K562 (cell line): ENCODE results near the gene GAPDHS. TPM values are rescaled to one million over a fixed set of nuclear protein-coding genes. Genes with fewer than 3 reads are reported as not detected.

Experiments used
- ATAC-seq: fragments of 200-7000 bp; cut with Tn5 transposase; 3 replicates; pipeline ENCODE4 v1.9.1; 2020; ENCODE audit warnings: moderate library complexity
- BruUV-seq: library from RNA; stranded (reverse); fragments of 400-500 nt; replicated peaks from 2 replicates; lab custom pipeline; 2021; lab: Mats Ljungman, UMichigan
- CTCF ChIA-PET: fragments of 300-600 bp; formaldehyde crosslinking; extraction: SDS; loops from one replicate; lab custom pipeline; 2021; ENCODE audit warnings: low intra/inter-chr PET ratio; lab: Yijun Ruan, JAX
- POLR2A ChIA-PET: fragments of 300-600, 350-650 bp; sonication (Branson Sonifier 250); formaldehyde crosslinking; extraction: SDS; loops from one replicate; lab custom pipeline; 2021; ENCODE audit warnings: antibody characterized with exemption, inconsistent platforms; lab: Yijun Ruan, JAX
- DNase-seq, 4 experiments: peaks; one replicate each; pipeline versions ENCODE4 v3.0.0 to v3.0.0-alpha.2; 2011 to 2018; ENCODE audit warnings: low spot score in 3 of 4, mixed read lengths in 3 of 4; ENCODE audit errors: extremely low read depth in 1 of 4
- FAIRE-seq: peaks from 2 replicates; lab custom pipeline; 2011; peaks lifted over from hg19 to GRCh38; lab: Jason Lieb, UNC
- H2AFZ ChIP-seq: 2 replicates; pipeline ENCODE4 v1.6.0; 2011; ENCODE audit warnings: low read depth, low read length, control low read depth, inconsistent platforms
- H3K27ac ChIP-seq: fragments of 200-600 bp; 3 replicates; pipeline ENCODE4 v1.8.0; 2011; ENCODE audit warnings: low read depth, mild to moderate bottlenecking, control low read depth, inconsistent platforms, low read length, moderate library complexity, mixed read lengths; ENCODE audit errors: extremely low read depth
- H3K27me3 ChIP-seq, 2 experiments: fragments of 300-600 bp in 1 of 2; 2 replicates in 1 of 2; 3 replicates in 1 of 2; pipeline versions ENCODE4 v1.6.0 to v1.8.0; 2011; ENCODE audit warnings: inconsistent platforms in 2 of 2, low read length in 2 of 2, mild to moderate bottlenecking in 1 of 2, mixed read lengths in 1 of 2, moderate library complexity in 1 of 2; ENCODE audit not compliant: control insufficient read depth in 2 of 2, insufficient read depth in 2 of 2
- H3K36me3 ChIP-seq: fragments of 300-600 bp; 3 replicates; pipeline ENCODE4 v1.8.0; 2011; ENCODE audit warnings: mild to moderate bottlenecking, low read length, inconsistent platforms; ENCODE audit not compliant: control insufficient read depth, insufficient read depth
- H3K4me1 ChIP-seq, 2 experiments: fragments of 200-600 bp in 1 of 2; replicated peaks in 1 of 2; 2 replicates in 1 of 2; 3 replicates in 1 of 2; pipeline versions ENCODE4 v1.5.1 to v1.8.0; 2011; ENCODE audit warnings: inconsistent platforms in 2 of 2, low read length in 2 of 2, mild to moderate bottlenecking in 1 of 2, mixed read lengths in 1 of 2, moderate library complexity in 1 of 2; ENCODE audit not compliant: control insufficient read depth in 2 of 2, insufficient read depth in 2 of 2
- H3K4me2 ChIP-seq: 2 replicates; pipeline ENCODE4 v1.6.1; 2011; ENCODE audit warnings: low read length, control low read depth, inconsistent platforms, mixed read lengths; ENCODE audit not compliant: insufficient read depth
- H3K4me3 ChIP-seq: fragments of 200-600 bp; sonication (generic), shearing (Covaris generic); 2 replicates; pipeline ENCODE4 v1.5.1; 2016; ENCODE audit warnings: control low read depth, inconsistent platforms
- H3K79me2 ChIP-seq: fragments of 200-600 bp; 3 replicates; pipeline ENCODE4 v1.8.0; 2011; ENCODE audit warnings: low read length, inconsistent platforms; ENCODE audit not compliant: control insufficient read depth, insufficient read depth
- H3K9ac ChIP-seq, 2 experiments: 2 replicates each; pipeline versions ENCODE4 v1.6.0 to v1.6.1; 2011; ENCODE audit warnings: low read depth in 2 of 2, low read length in 2 of 2, control low read depth in 1 of 2, inconsistent platforms in 1 of 2, mild to moderate bottlenecking in 1 of 2, mixed read lengths in 1 of 2; ENCODE audit not compliant: insufficient read depth in 1 of 2
- H3K9me1 ChIP-seq: one replicate; pipeline ENCODE4 v1.6.0; 2011; ENCODE audit warnings: inconsistent platforms, mild to moderate bottlenecking, low read length, moderate library complexity; ENCODE audit not compliant: control insufficient read depth, insufficient read depth
- H3K9me3 ChIP-seq: replicated peaks from 2 replicates; pipeline ENCODE4 v1.5.1; 2011; ENCODE audit warnings: low read depth, low read length, inconsistent platforms; ENCODE audit not compliant: control insufficient read depth, insufficient read depth
- H4K20me1 ChIP-seq: replicated peaks from 2 replicates; pipeline ENCODE4 v1.6.1; 2011; ENCODE audit warnings: low read length, inconsistent platforms, mixed read lengths; ENCODE audit not compliant: control insufficient read depth, insufficient read depth
- CHD1 ChIP-seq: fragments of 200-600 bp; sonication (generic); IDR thresholded peaks from one replicate; pipeline ENCODE4 v1.6.1; 2012; ENCODE audit warnings: mild to moderate bottlenecking, moderate library complexity, low read length, inconsistent platforms
- EZH2 ChIP-seq: IDR thresholded peaks from 2 replicates; pipeline ENCODE4 v1.6.1; 2012; ENCODE audit warnings: low read depth, mild to moderate bottlenecking, inconsistent platforms, low read length, borderline replicate concordance
- MAFG ChIP-seq: fragments of 450-650 bp; conservative IDR thresholded peaks from 2 replicates; pipeline ENCODE4 v1.6.1; 2016; ENCODE audit warnings: missing genetic modification characterization, missing compliant biosample characterization
- MBD2 ChIP-seq: sonication (generic); IDR thresholded peaks from 2 replicates; pipeline ENCODE4 v1.6.1; 2016; ENCODE audit warnings: low read depth, borderline replicate concordance
- RB1 ChIP-seq: fragments of 450-650 bp; IDR thresholded peaks from 2 replicates; pipeline ENCODE4 v1.6.1; 2017; ENCODE audit warnings: low read depth, mild to moderate bottlenecking
- RFX1 ChIP-seq: fragments of 450-650 bp; IDR thresholded peaks from 2 replicates; pipeline ENCODE4 v1.6.1; 2016; ENCODE audit warnings: mild to moderate bottlenecking, moderate library complexity
- SNRNP70 ChIP-seq: fragments of 200-400 bp; formaldehyde crosslinking; optimal IDR thresholded peaks from 2 replicates; pipeline ENCODE3; 2017; ENCODE audit warnings: low read depth, low read length
- XRCC4 ChIP-seq: IDR thresholded peaks from one replicate; pipeline ENCODE4 v1.6.1; 2011; ENCODE audit not compliant: insufficient read depth, insufficient read length; ENCODE audit errors: extremely low read depth
- YBX1 ChIP-seq: fragments of 450-650 bp; IDR thresholded peaks from 2 replicates; pipeline ENCODE4 v1.7.1; 2016; ENCODE audit warnings: mild to moderate bottlenecking
- ZNF143 ChIP-seq: sonication (generic); formaldehyde crosslinking; IDR thresholded peaks from 2 replicates; pipeline ENCODE4 v1.9.0; 2022; ENCODE audit warnings: mild to moderate bottlenecking, missing genetic modification reagents
- ZNF699 ChIP-seq: fragments of 250-450 bp; sonication (Bioruptor Pico); IDR thresholded peaks from 2 replicates; pipeline ENCODE4 v1.8.0; 2021; ENCODE audit warnings: mild to moderate bottlenecking, moderate library complexity; ENCODE audit not compliant: insufficient replicate concordance
- WGBS: fragments of 100-300 bp; shearing (Covaris generic); methylation state at CpG from one replicate; pipeline ENCODE4 v1.1.6; 2016; ENCODE audit warnings: low coverage, mixed read lengths; ENCODE audit not compliant: insufficient coverage; ENCODE audit errors: missing lambda C conversion rate; 5-methylcytosine and 5-hydroxymethylcytosine counted together
- in situ Hi-C: fragments of 300-500 bp; cut with MboI; formaldehyde crosslinking; loops from 4 replicates; pipeline ENCODE4 v1.15.0; 2018; ENCODE audit warnings: inconsistent platforms, mixed read lengths
- intact Hi-C: fragments of 100-400 bp; cut with micrococcal nuclease; formaldehyde crosslinking; loops from 2 replicates; pipeline ENCODE4 v1.14.2; 2022
- polyA plus RNA-seq, 8 experiments: library from polyadenylated mRNA; depleted of rRNA in 4 of 8; stranded (reverse) in 5 of 8; unstranded in 3 of 8; fragments of >200 nt; fragmentation: Nextera tagmentation in 2 of 8; fragmentation: Illumina TruSeq in 1 of 8; extraction: Ambion mirVana in 2 of 8; extraction: Trizol in 1 of 8; gene quantifications; 2 replicates each; pipeline versions ENCODE4 v1.2.1 to v1.2.3, GENCODE V29; 2011 to 2014; ENCODE audit warnings: inconsistent platforms in 1 of 8, missing spikeins in 1 of 8
- total RNA-seq, 7 experiments: library from RNA; depleted of rRNA in 6 of 7; stranded (reverse); fragments of >200 nt in 6 of 7; fragmentation: Illumina TruSeq in 2 of 7; extraction: Trizol in 2 of 7; gene quantifications; 2 replicates each; pipeline versions ENCODE4 v1.2.1 to v1.2.3, GENCODE V29; 2011 to 2021; ENCODE audit warnings: low replicate concordance in 1 of 7
- TF ChIP-seq, protein P1 (sequence below): IDR thresholded peaks from 3 replicates; pipeline ENCODE4 v1.6.1; 2011; ENCODE audit warnings: borderline replicate concordance, mild to moderate bottlenecking, moderate library complexity; ENCODE audit not compliant: insufficient read length; ENCODE audit errors: extremely low read depth
- TF ChIP-seq, protein P2 (sequence below): IDR thresholded peaks from 3 replicates; pipeline ENCODE4 v1.6.1; 2011; ENCODE audit warnings: borderline replicate concordance, mild to moderate bottlenecking; ENCODE audit not compliant: insufficient read length, insufficient read depth
- TF ChIP-seq, protein P3 (sequence below): sonication (generic); formaldehyde crosslinking; IDR thresholded peaks from 2 replicates; pipeline ENCODE4 v1.8.1; 2023; ENCODE audit warnings: mild to moderate bottlenecking, missing genetic modification reagents
- TF ChIP-seq, protein P4 (sequence below): fragments of 450-650 bp; IDR thresholded peaks from 2 replicates; pipeline ENCODE4 v1.6.1; 2016

The GAPDHS gene
- total and polyA plus RNA-seq, 9 of the 15 experiments (the other 6 are each of a cell fraction or from before 2014, with no cell fraction given), result 0.08 to 0.12 TPM; not detected in 7

DNA sequence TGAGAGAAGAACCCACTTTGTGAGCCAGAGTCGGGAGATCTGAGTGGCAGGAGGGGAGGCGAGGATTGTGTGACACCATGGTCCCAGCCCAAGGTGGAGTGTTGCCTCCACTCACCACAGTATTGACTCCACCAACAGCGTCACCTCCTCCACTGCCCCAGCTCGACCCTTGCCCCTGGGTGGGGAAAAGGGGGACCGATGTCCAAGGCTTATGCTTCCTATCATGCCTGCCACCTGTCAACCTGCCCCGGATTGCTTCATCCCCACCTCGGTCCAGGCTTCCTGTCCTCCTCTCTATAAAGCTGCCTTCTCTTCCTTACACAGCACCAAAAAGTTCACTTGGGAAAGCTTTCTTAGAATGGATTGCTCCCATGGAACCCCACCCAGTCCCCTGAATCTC, 27.2 kb upstream of the GAPDHS start:
- ATAC-seq, result no peak
- no peaks in the 10 kb centered on the region for H3K9me1 ChIP-seq
- BruUV-seq, result no TSS peak
- H3K27ac ChIP-seq, result no peak overlapping the region
- ChIA-PET CTCF (no interaction called here), POLR2A (interaction anchor here (0.7 to 0.9 kb wide), 3 partner anchors 9 to 249 kb away, joined by 3 read pairs; no protein-coding TSS in a partner anchor)
- no peaks in the 10 kb centered on the region for H3K9me3 ChIP-seq
- no peak for DNase-seq
- H4K20me1 ChIP-seq, result peaks cover 13% of the 10 kb centered on the region; the same call in 1 of the 2 replicates
- no peaks in the 10 kb centered on the region for H3K79me2 ChIP-seq
- no peak for FAIRE-seq
- no peak for TF ChIP-seq RB1
- no peak for TF ChIP-seq RFX1
- no peak for TF ChIP-seq EZH2
- TF ChIP-seq MAFG (tag), result no peak
- no peak for TF ChIP-seq CHD1
- TF ChIP-seq SNRNP70, result no peak
- TF ChIP-seq, protein P1, sequence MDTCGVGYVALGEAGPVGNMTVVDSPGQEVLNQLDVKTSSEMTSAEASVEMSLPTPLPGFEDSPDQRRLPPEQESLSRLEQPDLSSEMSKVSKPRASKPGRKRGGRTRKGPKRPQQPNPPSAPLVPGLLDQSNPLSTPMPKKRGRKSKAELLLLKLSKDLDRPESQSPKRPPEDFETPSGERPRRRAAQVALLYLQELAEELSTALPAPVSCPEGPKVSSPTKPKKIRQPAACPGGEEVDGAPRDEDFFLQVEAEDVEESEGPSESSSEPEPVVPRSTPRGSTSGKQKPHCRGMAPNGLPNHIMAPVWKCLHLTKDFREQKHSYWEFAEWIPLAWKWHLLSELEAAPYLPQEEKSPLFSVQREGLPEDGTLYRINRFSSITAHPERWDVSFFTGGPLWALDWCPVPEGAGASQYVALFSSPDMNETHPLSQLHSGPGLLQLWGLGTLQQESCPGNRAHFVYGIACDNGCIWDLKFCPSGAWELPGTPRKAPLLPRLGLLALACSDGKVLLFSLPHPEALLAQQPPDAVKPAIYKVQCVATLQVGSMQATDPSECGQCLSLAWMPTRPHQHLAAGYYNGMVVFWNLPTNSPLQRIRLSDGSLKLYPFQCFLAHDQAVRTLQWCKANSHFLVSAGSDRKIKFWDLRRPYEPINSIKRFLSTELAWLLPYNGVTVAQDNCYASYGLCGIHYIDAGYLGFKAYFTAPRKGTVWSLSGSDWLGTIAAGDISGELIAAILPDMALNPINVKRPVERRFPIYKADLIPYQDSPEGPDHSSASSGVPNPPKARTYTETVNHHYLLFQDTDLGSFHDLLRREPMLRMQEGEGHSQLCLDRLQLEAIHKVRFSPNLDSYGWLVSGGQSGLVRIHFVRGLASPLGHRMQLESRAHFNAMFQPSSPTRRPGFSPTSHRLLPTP, result no peak
- TF ChIP-seq, protein P2, sequence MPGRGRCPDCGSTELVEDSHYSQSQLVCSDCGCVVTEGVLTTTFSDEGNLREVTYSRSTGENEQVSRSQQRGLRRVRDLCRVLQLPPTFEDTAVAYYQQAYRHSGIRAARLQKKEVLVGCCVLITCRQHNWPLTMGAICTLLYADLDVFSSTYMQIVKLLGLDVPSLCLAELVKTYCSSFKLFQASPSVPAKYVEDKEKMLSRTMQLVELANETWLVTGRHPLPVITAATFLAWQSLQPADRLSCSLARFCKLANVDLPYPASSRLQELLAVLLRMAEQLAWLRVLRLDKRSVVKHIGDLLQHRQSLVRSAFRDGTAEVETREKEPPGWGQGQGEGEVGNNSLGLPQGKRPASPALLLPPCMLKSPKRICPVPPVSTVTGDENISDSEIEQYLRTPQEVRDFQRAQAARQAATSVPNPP, result no peak
- TF ChIP-seq, protein P3, sequence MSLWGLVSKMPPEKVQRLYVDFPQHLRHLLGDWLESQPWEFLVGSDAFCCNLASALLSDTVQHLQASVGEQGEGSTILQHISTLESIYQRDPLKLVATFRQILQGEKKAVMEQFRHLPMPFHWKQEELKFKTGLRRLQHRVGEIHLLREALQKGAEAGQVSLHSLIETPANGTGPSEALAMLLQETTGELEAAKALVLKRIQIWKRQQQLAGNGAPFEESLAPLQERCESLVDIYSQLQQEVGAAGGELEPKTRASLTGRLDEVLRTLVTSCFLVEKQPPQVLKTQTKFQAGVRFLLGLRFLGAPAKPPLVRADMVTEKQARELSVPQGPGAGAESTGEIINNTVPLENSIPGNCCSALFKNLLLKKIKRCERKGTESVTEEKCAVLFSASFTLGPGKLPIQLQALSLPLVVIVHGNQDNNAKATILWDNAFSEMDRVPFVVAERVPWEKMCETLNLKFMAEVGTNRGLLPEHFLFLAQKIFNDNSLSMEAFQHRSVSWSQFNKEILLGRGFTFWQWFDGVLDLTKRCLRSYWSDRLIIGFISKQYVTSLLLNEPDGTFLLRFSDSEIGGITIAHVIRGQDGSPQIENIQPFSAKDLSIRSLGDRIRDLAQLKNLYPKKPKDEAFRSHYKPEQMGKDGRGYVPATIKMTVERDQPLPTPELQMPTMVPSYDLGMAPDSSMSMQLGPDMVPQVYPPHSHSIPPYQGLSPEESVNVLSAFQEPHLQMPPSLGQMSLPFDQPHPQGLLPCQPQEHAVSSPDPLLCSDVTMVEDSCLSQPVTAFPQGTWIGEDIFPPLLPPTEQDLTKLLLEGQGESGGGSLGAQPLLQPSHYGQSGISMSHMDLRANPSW, result no peak
- no peak for TF ChIP-seq MBD2
- TF ChIP-seq ZNF699, result no peak
- TF ChIP-seq XRCC4, result no peak
- TF ChIP-seq, protein P4, sequence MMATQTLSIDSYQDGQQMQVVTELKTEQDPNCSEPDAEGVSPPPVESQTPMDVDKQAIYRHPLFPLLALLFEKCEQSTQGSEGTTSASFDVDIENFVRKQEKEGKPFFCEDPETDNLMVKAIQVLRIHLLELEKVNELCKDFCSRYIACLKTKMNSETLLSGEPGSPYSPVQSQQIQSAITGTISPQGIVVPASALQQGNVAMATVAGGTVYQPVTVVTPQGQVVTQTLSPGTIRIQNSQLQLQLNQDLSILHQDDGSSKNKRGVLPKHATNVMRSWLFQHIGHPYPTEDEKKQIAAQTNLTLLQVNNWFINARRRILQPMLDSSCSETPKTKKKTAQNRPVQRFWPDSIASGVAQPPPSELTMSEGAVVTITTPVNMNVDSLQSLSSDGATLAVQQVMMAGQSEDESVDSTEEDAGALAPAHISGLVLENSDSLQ, result no peak
- no peak for TF ChIP-seq YBX1
- TF ChIP-seq ZNF143 (CRISPR knock-in tag), result no peak
- H3K4me2 ChIP-seq, result no peak overlapping the region
- WGBS, result 0% methylated on average over 6 of the region's 7 CpGs
- H2AFZ ChIP-seq, result no peak overlapping the region
- intact Hi-C loops (no loop called here), in situ Hi-C loops (no loop called here)
- peaks cover 61 to 91% of the 10 kb centered on the region in 2 experiments for H3K27me3 ChIP-seq
- no peak overlapping the region for H3K9ac ChIP-seq
- H3K36me3 ChIP-seq, result no peaks in the 10 kb centered on the region
- H3K4me1 ChIP-seq, result peaks cover 0 to 20% of the 10 kb centered on the region in 2 experiments; a peak in 3 of 5 replicates
- H3K4me3 ChIP-seq, result no peak overlapping the region
